Measurements from ENCODE around the gene NRXN3. TPM values are rescaled to one million over a fixed set of nuclear protein-coding genes. Genes with fewer than 3 reads are reported as not detected.

NRXN3 gene
- total and polyA plus RNA-seq, 2 experiments from 2014 or later, result 1.0 to 1.8 TPM

DNA sequence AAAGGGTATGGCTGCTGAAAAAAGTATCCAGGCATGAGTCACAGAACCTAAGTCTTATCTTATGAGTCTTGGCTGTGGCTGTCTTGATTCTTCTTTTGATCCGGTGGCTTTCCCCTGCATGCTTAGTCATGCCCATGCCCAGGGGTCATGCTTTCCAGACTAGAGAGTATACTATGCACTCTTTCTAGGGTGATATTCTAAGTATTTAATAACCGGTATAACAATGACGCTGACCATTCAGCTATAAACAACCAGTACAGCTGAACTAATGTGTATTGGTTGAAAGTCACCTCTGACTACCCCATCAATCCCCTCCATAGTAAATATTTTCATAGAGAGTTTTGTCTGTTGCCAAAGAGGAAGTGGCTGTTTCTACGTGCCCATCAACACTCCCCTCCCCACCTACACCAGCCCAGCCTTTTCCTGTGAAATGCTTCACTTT lies 34.7 kb upstream of the NRXN3 start:
- no peak overlapping the region for H3K27ac ChIP-seq (ENCODE audit: low read depth)
- peaks cover 9% of the 10 kb centered on the region for H3K9me2 ChIP-seq (ENCODE audit: insufficient read depth)
- H3K27me3 Mint-ChIP-seq (ENCODE audit: insufficient read depth, low read depth, poor library complexity), result peaks cover 4% of the 10 kb centered on the region
- H3K27ac Mint-ChIP-seq, result no peak overlapping the region
- no peak for TF ChIP-seq EZH2phosphoT487 (IDR thresholded peaks at IDR 0.05; ENCODE audit: unreplicated experiment)
- TF ChIP-seq ZNF331 (CRISPR knock-in tag; IDR thresholded peaks at IDR 0.05; ENCODE audit: low read depth), result no peak
- TF ChIP-seq NANOG (IDR thresholded peaks at IDR 0.05; ENCODE audit: borderline replicate concordance), result no peak
- no peak for TF ChIP-seq JUNB (IDR thresholded peaks at IDR 0.05; ENCODE audit: unreplicated experiment)
- no peak for TF ChIP-seq ZNF114 (CRISPR knock-in tag; IDR thresholded peaks at IDR 0.05)
- no peak for TF ChIP-seq CREB1 (CRISPR knock-in tag; IDR thresholded peaks at IDR 0.05; ENCODE audit: low read depth)
- TF ChIP-seq, protein P1, sequence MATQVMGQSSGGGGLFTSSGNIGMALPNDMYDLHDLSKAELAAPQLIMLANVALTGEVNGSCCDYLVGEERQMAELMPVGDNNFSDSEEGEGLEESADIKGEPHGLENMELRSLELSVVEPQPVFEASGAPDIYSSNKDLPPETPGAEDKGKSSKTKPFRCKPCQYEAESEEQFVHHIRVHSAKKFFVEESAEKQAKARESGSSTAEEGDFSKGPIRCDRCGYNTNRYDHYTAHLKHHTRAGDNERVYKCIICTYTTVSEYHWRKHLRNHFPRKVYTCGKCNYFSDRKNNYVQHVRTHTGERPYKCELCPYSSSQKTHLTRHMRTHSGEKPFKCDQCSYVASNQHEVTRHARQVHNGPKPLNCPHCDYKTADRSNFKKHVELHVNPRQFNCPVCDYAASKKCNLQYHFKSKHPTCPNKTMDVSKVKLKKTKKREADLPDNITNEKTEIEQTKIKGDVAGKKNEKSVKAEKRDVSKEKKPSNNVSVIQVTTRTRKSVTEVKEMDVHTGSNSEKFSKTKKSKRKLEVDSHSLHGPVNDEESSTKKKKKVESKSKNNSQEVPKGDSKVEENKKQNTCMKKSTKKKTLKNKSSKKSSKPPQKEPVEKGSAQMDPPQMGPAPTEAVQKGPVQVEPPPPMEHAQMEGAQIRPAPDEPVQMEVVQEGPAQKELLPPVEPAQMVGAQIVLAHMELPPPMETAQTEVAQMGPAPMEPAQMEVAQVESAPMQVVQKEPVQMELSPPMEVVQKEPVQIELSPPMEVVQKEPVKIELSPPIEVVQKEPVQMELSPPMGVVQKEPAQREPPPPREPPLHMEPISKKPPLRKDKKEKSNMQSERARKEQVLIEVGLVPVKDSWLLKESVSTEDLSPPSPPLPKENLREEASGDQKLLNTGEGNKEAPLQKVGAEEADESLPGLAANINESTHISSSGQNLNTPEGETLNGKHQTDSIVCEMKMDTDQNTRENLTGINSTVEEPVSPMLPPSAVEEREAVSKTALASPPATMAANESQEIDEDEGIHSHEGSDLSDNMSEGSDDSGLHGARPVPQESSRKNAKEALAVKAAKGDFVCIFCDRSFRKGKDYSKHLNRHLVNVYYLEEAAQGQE (IDR thresholded peaks at IDR 0.05; ENCODE audit: unreplicated experiment), result no peak
- TF ChIP-seq EZH2 (IDR thresholded peaks at IDR 0.05; ENCODE audit: low read depth, unreplicated experiment), result no peak
- no peak for TF ChIP-seq STAT1 (IDR thresholded peaks at IDR 0.05; ENCODE audit: unreplicated experiment)
- TF ChIP-seq, protein P2, sequence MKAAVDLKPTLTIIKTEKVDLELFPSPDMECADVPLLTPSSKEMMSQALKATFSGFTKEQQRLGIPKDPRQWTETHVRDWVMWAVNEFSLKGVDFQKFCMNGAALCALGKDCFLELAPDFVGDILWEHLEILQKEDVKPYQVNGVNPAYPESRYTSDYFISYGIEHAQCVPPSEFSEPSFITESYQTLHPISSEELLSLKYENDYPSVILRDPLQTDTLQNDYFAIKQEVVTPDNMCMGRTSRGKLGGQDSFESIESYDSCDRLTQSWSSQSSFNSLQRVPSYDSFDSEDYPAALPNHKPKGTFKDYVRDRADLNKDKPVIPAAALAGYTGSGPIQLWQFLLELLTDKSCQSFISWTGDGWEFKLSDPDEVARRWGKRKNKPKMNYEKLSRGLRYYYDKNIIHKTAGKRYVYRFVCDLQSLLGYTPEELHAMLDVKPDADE (IDR thresholded peaks at IDR 0.05), result no peak
- TF ChIP-seq, protein P3, sequence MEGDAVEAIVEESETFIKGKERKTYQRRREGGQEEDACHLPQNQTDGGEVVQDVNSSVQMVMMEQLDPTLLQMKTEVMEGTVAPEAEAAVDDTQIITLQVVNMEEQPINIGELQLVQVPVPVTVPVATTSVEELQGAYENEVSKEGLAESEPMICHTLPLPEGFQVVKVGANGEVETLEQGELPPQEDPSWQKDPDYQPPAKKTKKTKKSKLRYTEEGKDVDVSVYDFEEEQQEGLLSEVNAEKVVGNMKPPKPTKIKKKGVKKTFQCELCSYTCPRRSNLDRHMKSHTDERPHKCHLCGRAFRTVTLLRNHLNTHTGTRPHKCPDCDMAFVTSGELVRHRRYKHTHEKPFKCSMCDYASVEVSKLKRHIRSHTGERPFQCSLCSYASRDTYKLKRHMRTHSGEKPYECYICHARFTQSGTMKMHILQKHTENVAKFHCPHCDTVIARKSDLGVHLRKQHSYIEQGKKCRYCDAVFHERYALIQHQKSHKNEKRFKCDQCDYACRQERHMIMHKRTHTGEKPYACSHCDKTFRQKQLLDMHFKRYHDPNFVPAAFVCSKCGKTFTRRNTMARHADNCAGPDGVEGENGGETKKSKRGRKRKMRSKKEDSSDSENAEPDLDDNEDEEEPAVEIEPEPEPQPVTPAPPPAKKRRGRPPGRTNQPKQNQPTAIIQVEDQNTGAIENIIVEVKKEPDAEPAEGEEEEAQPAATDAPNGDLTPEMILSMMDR (conservative IDR thresholded peaks at IDR 0.05; ENCODE audit: low read depth in 2 of 2), result no peak
- TF ChIP-seq, protein P4, sequence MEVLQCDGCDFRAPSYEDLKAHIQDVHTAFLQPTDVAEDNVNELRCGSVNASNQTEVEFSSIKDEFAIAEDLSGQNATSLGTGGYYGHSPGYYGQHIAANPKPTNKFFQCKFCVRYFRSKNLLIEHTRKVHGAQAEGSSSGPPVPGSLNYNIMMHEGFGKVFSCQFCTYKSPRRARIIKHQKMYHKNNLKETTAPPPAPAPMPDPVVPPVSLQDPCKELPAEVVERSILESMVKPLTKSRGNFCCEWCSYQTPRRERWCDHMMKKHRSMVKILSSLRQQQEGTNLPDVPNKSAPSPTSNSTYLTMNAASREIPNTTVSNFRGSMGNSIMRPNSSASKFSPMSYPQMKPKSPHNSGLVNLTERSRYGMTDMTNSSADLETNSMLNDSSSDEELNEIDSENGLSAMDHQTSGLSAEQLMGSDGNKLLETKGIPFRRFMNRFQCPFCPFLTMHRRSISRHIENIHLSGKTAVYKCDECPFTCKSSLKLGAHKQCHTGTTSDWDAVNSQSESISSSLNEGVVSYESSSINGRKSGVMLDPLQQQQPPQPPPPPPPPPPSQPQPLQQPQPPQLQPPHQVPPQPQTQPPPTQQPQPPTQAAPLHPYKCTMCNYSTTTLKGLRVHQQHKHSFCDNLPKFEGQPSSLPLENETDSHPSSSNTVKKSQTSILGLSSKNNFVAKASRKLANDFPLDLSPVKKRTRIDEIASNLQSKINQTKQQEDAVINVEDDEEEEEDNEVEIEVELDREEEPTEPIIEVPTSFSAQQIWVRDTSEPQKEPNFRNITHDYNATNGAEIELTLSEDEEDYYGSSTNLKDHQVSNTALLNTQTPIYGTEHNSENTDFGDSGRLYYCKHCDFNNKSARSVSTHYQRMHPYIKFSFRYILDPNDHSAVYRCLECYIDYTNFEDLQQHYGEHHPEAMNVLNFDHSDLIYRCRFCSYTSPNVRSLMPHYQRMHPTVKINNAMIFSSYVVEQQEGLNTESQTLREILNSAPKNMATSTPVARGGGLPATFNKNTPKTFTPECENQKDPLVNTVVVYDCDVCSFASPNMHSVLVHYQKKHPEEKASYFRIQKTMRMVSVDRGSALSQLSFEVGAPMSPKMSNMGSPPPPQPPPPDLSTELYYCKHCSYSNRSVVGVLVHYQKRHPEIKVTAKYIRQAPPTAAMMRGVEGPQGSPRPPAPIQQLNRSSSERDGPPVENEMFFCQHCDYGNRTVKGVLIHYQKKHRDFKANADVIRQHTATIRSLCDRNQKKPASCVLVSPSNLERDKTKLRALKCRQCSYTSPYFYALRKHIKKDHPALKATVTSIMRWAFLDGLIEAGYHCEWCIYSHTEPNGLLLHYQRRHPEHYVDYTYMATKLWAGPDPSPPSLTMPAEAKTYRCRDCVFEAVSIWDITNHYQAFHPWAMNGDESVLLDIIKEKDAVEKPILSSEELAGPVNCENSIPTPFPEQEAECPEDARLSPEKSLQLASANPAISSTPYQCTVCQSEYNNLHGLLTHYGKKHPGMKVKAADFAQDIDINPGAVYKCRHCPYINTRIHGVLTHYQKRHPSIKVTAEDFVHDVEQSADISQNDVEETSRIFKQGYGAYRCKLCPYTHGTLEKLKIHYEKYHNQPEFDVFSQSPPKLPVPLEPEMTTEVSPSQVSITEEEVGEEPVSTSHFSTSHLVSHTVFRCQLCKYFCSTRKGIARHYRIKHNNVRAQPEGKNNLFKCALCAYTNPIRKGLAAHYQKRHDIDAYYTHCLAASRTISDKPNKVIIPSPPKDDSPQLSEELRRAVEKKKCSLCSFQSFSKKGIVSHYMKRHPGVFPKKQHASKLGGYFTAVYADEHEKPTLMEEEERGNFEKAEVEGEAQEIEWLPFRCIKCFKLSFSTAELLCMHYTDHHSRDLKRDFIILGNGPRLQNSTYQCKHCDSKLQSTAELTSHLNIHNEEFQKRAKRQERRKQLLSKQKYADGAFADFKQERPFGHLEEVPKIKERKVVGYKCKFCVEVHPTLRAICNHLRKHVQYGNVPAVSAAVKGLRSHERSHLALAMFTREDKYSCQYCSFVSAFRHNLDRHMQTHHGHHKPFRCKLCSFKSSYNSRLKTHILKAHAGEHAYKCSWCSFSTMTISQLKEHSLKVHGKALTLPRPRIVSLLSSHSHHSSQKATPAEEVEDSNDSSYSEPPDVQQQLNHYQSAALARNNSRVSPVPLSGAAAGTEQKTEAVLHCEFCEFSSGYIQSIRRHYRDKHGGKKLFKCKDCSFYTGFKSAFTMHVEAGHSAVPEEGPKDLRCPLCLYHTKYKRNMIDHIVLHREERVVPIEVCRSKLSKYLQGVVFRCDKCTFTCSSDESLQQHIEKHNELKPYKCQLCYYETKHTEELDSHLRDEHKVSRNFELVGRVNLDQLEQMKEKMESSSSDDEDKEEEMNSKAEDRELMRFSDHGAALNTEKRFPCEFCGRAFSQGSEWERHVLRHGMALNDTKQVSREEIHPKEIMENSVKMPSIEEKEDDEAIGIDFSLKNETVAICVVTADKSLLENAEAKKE (CRISPR knock-in tag; IDR thresholded peaks at IDR 0.05), result no peak
- no peak for TF ChIP-seq POLR2AphosphoS5 (IDR thresholded peaks at IDR 0.05; ENCODE audit: low read depth)
- H3K36me3 Mint-ChIP-seq (ENCODE audit: low read depth), result no peaks in the 10 kb centered on the region; the same call in 2 of the 3 replicates
- no peaks in the 10 kb centered on the region for H4K20me1 ChIP-seq (replicated peaks; ENCODE audit: insufficient read depth)
- H3K4me2 ChIP-seq, result no peak overlapping the region
- H2AFZ ChIP-seq, result no peak overlapping the region
- no peak overlapping the region for H3K4me3 ChIP-seq
- ATAC-seq (no peak), DNase-seq (ENCODE audit: low spot score) (no peak)
- H3K4me1 Mint-ChIP-seq, result no peaks in the 10 kb centered on the region
- H3K79me2 ChIP-seq (replicated peaks; ENCODE audit: insufficient read depth), result no peaks in the 10 kb centered on the region
- H3K4me3 Mint-ChIP-seq, result no peak overlapping the region
- no peaks in the 10 kb centered on the region; the same call in 2 of the 3 replicates for H3K9me3 Mint-ChIP-seq
- no peaks in the 10 kb centered on the region for H3K27me3 ChIP-seq (ENCODE audit: insufficient read depth)
- no peaks in the 10 kb centered on the region for H3K4me1 ChIP-seq (ENCODE audit: insufficient read depth)
- H3F3A ChIP-seq (replicated peaks; ENCODE audit: low read depth), result no peaks in the 10 kb centered on the region
- H3K36me3 ChIP-seq (ENCODE audit: insufficient read depth), result no peaks in the 10 kb centered on the region

All from GM23338 (cell line).